T follicular helper cell (primary cell): ENCODE measurements around the gene NCAM1.

ENCODE experiments used
- DNase-seq: peaks from one replicate; pipeline ENCODE4 v3.0.0-alpha.2; 2020; ENCODE audit warnings: low read depth

NCAM1 gene

DNA sequence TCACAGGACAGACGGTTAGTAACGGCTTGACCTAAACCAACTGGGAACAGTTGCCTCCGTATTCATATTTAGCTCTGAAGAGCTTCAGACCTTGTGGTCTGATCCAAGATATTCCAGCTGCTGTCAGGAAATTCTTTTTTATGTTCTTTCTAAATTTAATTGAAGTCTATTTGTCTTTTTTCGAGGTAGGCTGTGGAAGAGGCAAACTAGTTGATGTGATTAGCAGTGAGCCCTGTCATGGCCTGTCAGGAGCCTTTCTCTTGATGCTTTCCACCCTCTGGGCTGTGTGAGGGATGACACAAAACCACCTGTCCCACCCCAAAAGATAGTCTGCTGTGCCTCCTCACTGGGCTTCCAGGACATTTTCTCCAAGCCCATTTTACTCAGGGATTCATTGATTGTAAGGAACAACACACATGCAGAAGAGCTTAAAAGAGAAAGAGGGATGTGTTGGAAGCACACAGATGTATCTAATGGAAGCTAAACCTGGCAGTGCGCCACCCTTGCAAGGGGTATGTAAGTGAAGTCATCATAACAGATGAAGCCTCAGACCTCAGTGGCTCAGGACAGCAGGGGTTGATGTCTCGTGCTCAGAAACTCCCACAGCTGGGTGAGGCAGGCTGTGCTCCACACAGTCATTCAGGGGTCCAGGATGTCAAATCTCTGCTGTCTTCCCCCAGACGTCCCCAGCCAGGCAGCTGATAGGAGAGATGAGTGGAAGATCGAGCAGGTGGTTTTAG lies 170.0 kb downstream of the NCAM1 start:
- no peak for DNase-seq

DNA sequence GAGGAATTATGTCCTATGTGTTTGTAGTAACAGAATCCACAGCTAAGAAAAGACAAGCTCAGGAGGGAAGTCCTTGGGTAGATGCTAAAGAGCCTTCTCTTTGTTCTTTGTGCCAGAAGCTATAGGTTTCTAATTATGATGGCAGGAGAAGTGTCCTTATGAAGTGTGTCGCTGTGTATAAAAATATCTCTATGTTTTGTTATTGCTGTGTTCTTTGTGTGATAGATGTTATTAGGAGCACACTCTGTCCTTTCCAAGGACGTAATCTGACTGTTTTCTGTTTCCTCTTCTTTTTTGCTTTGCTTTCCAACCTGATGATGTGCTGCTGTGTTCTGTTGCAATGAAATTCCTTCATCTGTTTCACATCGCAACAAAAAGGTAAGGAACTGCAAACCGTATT lies 171.9 kb downstream of the NCAM1 start:
- no peak for DNase-seq

DNA sequence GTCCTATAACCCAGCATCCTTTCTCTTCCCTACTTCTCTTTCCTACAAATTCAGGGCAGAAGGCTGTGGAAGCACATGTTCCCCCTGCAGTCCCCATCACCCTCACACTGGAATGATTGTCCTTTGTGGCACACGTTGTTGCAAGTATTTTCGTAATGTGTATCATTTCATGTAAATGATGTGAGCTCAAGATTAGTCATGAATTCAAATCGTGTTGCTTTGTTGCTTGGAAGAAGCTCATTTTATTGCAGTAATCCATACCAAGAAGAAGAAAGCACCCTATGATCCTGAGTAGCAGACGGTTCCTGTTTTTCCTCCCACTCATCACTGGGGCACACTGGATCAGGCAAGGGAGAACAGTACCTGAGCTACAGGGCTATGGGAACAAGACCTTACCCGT lies 173.4 kb downstream of the NCAM1 start:
- DNase-seq = no peak

DNA sequence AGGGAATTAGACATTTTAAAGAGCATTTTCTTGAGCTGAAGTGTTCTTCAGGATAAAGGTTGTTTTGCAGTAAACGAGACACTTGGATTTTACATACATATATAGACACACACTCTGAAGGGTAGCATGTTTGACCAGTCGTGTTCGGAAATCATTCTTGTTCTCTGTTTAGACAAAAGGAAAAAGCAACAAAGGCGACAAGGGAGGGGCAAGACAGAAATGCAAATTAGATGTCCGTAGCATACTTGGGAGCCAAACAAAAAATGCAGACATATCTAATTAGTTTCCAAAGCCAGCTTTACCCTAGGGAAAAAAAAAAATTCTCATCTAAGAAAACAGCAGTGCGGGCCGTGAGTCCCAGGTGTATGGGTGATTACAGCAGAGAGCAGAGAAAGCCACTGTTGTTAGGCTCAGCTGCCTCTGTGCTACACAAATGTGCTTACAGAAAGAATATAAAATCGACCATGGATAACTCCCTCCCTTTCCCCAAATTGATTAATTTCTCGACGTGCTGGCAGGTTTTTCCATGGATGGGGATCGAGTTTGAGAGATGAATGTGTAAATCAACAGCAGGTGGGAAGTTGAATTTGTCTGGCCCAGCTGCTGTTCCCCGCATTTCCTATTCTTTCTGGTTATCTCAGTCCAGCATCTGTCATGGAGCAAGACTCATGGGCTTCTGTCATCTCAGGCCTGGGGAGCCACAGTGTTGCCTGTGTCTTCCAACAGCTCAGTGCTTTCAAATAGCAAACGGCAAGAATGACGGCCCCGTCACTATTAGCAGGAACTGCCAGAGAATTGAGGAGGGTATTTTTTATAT lies 176.7 kb downstream of the NCAM1 start:
- no peak for DNase-seq

DNA sequence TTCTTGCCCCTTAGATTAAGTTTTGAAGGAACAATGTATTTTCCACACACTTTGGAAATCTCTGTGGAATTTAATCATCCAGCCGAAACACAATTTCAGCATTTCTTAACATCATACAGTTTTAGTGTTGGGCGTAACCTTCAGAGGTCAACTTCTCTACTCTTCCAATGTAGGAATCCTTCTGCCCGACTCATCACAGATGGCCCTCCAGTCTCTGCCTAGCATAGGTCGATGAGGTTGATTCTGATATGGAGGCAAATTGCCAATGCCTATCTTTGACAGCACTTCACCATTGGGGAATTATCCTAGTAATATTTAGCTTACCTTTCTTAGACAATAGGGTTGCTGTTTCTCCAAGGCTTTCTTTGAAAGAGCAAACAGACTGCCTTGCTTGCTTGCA lies 177.5 kb downstream of the NCAM1 start:
- DNase-seq = no peak

DNA sequence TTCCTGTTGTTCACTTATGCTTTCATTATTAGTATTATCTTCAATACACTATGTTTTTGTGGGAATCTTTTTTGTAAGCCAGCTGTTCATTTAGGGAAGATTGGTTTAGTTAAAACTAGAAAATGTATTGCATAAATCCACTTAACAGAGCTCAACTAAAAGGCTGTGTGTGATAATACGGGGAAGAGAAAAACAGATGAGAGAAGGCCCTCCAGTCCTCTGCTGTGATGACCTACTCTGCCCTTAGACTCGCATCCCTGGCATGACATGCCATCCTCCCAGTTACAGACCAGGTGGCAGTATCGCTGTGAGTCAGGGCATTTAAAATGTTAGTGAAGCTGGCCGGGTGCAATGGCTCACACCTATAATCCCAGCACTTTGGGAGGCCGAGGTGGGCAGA lies 179.8 kb downstream of the NCAM1 start:
- no peak for DNase-seq

DNA sequence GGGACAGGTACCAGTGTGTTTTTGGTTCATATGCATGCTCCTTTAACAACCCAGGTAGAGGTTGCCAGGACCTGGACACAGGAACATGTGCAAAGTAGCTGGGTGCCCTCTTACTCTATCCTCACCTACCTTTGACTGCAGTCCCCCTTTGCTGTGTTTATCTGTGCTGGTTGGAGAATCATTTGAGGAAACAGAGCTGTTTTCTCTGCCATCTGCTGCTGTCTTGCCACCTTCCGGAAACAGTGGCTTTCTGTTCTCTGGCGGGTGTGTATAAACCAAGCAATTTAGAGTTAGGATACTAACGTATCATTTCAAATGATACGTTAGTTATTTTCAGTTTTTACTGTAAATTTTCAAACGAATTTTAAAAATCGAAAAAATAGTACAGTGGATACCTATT lies 181.3 kb downstream of the NCAM1 start:
- DNase-seq = no peak

DNA sequence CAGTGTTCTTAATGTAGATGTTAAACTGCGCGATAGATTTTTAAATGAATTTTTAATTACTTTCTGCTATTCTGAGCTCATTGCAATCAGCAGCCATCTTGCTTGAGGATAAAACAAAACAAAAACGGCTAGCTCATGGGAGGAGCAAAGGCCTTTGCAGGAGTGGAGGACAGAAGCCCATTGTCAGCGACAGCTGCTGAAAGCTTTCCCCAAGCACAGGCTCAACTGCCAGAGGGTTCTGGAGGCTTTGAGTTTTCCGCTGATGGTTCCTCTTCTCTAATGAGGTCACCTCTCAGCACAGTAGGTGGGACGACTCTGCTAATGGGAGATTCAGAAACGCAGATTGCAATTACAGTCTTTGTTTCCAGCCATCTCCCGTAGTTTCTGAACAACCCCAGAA lies 186.0 kb downstream of the NCAM1 start:
- no peak for DNase-seq

DNA sequence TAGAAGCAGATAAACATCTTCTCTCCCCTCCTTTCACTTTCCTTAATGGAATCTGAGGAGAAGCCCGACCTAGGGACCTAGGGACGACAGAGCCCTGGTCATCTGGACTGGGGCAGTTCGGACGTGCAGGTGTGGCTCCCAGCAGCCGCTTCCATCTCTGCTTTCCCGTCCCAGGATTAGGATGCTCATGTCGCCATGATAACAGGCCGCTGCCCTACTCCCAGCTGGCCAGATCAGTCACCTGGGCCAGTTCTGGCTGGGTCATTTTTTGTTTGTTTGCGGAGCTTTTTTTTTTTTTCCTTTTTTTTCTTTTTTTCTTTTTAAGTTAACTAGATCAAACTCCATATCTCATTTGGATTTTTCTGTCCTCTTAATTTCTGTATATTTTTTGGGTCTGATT lies 186.9 kb downstream of the NCAM1 start:
- no peak for DNase-seq

DNA sequence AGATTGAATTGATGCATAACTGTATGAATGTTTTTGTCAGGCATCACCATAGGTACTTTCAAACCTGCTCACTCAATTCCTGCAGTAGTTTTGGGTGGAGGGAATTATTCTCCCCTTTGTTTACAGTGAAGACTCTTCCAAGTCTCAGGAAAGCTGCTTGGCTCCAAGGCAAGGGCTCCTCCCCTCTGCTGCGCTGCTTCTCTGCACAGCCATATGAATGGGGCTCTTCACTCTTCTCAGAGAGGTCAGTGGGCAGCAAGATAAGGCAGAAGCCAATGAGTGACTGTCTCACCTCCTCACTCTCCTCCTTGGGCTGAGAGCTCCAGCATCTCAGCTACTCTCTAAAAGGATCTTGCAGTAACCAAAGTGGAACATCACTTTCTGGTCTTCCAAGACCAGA lies 187.4 kb downstream of the NCAM1 start:
- DNase-seq = no peak

DNA sequence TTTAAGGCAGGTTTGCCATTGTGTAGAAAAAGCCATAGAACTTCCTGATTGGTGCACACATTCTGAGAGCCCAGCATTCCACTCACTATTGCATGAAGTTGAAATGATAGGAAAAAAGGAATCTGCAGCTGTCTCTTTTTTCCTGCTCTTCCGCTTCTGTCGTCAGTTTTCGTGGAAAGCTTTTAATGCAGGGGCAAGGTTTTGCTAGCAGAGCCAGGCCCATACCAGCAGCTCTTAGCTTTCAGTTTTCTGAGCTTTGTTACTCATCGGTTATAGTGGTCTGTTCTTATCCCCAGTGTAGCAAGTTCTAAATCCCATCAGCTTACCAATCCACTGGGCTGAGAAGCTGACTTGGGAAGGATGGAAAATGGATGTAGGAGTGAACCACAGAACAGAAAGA lies 190.3 kb downstream of the NCAM1 start:
- DNase-seq = no peak

DNA sequence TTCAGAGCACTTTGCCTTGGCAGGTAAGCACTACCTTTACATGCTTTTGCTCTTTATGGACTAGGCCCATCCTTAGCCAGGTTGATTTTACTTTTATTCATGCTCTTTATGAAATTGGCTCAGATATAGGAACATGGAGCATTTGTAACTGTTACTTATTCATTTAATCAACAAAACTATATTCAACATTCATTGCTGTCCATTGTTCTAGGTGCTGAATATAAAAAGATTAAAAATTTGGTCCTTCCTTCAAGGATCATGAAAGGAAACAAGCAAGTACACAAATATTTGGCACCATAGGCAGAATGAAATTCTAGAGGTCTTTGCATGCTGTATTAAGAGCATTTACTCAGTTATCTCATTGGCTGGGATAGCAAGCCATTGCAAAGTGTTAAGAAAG lies 191.3 kb downstream of the NCAM1 start:
- no peak for DNase-seq

DNA sequence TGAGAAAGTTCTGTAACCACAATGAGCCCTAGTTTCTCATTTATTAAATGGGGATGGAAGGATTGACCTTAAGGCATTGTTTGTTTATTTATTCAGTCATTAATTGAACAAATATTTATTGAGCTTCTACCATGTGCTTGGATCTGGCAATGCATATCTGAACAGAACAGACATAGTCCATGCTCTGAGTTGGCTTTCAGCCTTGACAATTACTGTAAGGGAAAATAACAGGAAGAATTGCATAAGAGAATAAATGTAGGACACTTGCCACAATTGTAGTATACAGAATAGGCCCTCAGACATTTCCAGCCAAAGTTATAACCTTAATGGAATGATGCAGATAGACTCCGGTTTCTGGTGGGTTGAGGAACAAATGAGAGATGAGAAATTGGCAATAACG lies 192.6 kb downstream of the NCAM1 start:
- DNase-seq = no peak

DNA sequence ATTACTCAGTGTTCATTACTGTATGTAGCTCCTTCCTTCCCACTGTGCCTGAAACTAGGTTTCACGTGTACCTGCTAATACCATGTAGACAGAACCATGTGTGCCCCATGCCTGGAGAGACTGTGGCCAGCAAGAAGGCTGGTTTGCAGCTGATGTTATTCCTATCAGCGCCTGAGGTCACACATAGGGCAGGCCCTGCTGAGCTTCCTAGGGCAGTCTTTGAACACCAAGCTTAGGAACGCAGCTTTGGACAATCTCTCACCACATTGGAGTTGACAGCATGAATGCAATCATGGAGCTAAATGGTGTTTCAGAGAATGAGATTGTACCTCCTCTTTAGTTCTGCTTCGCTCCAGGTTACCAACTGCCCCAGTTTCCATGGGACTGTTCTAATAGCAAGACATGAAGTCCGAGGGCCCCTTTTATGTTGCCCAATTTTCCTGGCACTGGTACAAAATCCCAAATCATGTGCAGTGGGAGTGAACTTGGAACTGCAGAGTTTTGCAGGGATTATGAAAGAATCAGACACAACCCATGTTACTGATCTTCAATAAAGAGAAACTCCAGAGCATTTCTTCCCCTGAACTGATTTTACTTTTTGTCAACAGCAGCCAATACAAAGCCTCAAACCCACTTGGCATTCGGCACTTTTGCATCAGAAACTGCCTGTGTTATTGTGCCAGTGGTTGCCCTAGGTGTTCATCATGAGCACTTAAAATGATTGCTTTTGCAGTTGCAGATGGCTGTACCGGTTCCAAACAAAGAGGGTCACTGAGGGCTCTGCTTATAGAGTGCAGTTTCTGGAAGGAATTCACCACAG lies 199.0 kb downstream of the NCAM1 start:
- DNase-seq = no peak

DNA sequence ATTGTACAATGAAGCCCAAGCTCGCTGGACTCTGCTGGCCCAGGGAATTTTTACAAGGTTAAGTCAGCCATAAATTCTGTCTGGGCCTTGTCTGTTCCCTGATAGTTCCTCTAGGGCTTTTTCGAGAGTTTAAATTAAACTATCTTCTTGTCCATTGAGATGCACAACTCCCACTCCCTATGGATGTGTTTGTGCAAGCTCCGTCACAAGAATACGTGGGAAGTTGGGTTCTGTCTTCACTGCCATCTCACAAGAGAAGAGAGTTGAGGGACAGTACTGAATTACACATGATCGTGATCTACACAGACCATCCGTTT lies 199.5 kb downstream of the NCAM1 start:
- DNase-seq = no peak

DNA sequence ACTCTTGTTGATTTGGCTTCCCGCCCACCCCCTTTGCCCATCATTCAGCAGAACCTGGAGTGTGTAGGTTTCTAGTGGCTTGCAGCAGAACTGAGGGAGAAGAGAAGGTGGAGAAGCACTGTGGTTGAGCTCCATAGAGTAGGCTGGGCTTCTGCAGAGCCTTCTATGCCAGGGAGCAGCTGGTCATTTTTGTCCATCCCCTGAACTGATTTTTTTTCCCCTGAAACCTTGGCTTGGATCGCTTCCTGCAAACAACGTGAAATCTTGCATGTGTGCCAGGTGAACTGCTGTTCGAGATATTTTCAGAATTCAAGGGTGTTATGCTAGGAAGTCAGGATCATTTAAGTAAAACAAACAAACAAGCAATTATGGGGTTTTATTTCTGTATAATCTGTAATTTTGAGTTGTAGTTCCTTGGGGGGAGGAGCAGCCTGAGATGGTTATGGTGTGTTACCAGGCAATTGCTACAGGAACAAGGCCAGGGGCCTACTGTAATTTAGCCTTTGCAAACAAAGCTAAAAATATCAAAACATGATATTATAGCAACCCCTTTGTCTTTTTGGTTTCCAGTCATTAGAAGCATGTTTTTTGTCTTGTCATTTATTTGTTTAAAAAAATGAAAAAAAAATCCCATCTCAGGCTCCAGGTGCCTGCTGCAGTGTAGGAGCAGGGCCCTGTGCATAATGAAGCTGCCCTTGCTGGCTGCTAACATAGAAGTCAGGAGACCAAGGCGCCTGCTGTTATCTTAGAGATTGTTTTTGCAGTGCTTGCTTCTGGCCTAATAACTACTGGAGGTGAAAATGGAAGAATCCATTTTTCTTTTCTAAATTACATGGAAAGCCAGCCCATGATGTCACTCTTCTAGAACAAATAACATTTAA lies 200.7 kb downstream of the NCAM1 start:
- no peak for DNase-seq

DNA sequence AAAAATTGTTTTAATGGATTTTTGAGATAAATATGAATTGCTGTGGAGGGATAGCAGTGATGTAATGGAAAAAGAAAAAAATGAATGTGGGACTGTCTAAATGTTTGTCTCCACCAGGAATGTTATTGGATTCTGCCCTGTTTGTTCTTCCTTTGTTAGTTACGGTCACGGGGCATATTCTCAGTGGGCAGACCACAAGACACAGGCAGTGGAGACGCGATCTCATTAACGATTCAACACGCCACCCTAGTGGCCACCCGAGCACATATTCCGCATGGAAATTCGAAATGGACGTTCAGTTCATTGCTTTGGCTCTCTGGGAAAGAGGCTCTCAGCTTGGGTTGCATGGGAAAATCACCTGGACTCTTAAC lies 201.4 kb downstream of the NCAM1 start:
- DNase-seq = no peak

DNA sequence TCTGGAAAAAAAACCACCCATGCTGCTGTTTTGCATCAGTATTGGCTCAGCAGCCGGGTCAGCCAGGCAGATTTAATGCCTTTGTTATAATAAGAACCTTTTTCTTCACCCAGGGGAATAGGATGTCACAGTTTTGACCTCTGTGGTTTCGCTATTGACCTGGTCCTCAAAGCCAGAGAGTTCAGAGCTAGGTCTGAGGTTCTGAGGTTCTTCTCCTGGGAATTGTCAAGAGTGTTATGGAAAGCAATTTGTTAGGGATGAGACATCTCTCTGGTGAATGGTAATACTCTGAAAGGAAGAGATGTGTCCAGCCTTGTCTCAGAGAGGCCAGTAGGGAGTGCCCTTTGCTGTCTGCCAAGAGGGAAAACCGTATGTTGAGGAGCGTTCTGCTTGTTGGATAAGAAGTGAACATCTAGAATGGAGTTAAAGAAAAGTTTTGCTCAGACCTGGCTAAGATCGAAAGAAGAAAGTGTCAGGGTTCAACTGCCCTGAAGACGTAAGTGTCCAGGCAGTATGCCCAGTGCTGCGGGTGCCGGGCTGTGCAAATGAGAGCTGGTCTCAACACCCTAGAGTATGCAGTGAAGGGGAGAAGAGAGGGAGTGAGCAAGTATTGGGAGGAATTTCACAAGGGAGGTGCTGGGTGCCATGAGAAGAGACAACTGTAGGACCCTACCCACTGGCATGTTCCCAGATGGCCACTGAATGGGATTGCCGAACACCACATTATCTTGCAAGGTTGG lies 202.2 kb downstream of the NCAM1 start:
- DNase-seq = no peak

DNA sequence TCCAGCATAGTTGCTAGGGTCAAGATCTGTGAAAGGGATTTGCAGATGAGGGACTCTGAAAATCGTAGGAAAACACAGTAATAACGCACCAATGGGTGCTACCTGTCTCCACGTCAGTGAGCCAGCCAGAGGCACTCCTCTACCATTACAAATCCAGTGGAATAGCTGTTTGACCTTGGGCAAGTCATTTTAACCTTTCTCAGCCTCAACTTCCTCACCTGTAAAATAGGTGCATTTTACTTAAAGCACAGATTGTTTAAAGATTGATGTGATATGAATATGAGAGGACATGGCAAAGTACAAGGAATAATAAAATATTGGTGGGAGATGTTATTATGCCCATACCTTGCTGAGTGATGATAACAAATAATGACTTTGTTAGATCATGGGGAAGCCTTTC lies 205.1 kb downstream of the NCAM1 start:
- DNase-seq = no peak

DNA sequence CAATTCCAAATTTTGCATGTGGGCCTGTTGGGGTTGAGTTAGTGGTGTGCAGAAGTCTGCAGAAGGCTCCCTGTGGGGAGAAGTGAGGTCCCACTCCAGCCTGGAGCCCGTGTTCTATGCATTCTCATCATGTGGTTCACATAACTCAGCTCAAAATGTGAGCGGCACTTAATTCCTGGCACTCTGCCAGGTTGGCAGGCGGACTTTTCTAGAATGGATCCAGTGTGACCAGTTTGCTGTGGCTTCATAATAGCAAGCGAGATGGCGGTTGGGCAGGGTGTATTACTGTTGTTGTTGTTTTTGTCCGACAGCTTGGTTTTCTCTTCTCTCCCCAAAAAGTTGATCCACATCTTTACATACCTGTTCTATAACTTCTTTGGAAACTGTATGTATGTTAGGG lies 206.4 kb downstream of the NCAM1 start:
- no peak for DNase-seq
